GM19193 (cell line): ENCODE data around the gene CCDC13.

Source experiments
- POLR2A ChIP-seq: IDR thresholded peaks from 4 replicates; pipeline ENCODE4 v1.6.1; 2011; ENCODE audit not compliant: insufficient read depth, insufficient read length; ENCODE audit errors: extremely low read depth

Gene CCDC13

GRCh38 chr3:42764561-42765295 is 8.3 kb downstream of the CCDC13 start:
- TF ChIP-seq POLR2A: no peak

DNA sequence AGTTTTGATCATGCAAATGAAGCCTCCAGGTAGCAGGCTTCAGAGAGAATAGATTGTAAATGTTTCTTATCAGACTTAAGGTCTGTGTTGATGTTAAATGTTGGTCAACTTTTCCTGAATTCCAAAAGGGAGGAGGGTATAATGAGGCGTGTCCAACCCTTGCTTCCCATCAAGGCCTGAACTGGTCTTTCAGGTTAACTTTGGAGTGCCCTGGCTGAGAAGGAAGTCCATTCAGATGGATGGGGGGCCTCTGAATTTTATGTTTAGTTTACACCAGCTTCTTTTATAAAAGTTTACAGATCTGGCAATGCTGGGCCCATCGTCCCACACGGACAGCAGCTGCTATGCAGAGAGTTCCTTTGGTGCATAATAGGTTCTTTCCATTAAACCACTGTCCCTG is 8.9 kb downstream of the CCDC13 start:
- TF ChIP-seq POLR2A: no peak

DNA sequence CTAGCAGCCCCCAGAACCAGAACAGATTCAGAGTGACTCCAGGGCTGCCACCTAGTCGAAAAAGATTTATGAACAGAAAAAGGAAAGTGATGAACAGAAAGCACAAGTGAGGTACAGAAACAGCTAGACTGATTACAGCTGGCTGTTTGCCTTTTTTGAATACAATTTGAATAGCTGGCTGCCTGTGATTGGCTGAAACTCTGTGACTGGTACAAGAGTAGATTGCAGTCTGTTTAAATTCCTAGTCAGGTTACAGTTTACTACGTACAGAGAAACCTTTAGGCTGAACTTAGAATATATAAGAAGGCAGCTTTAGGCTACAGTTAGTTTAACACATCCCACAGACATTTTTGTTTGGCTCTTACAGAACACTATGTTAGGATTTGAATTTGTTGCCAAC is 10.0 kb downstream of the CCDC13 start:
- TF ChIP-seq POLR2A: no peak

DNA sequence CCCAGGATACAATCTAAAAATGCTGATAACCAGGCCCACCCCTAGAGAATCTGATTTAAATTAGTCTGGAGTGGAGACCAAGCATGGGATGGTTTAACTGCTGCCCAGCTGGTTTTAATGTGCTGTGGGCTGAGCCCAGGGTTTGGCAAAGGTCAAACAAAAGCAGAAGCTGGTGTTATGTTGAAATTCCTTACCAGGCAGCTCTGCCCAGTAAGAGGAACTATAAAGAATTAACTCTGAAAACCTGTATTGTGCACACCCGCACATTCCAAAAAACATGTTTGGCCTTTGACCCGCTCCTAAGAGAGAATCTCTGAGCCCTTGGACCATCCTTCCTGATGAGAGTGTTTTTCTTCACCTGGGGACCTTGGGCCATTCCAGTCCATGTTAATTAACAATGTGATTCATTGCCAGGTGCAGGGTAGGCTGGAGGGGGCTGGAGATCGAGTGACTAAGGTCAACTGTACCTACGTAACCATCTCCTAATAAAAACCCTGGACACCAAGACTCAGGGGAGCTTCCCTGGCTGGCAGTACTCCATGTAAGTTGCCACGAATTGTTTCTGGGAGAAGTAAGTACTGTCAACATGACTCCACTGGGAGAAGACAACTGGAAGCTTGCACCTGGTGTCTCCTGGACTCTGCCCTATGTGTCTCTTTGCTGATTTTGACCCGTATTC is 10.9 kb downstream of the CCDC13 start:
- TF ChIP-seq POLR2A: no peak

- TF ChIP-seq POLR2A: no peak
Observed at GRCh38 chr3:42758126-42758525, 14.9 kb downstream of the CCDC13 start.

GRCh38 chr3:42756681-42757213 is 16.3 kb downstream of the CCDC13 start:
- no peak for TF ChIP-seq POLR2A

GRCh38 chr3:42755681-42756578 is 17.1 kb downstream of the CCDC13 start:
- no peak for TF ChIP-seq POLR2A

DNA sequence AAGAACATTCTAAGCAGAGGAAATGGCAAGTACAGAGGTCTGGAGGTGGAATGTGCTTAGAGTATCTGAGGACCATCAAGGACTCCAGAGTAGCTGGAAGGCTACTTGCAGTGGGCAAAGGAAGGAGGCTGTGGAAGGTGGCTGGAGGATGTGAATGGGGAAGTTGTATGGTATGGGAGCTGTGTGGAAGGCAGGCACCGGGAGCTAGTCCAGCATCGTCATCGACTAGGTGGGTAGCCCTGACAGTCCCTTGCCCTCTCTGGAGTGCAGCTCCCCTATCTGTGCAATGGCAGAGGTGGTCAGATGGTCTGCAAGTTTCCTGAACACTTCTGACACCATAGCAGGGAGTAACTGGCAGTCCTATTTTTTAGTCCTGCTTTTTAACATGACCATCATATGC is 19.3 kb downstream of the CCDC13 start:
- TF ChIP-seq POLR2A: no peak

DNA sequence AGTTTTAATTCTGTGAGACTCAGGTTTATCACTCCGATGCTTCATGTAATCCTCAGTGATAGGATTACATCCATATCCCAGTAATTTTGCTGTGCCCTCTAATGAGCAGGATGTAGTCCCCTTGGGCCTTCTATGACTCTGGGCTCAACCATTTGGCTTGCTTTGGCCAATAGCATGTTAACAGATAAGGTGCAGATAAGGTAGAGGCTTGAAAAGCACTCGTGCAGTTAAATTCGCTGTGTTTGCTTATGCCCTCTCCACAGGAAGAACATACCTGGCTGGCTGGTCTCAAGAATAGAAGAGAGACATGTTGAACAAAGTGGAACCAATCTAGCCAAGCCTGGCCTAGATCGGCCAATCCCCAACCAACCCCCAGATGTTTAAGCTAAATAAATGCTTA is 20.1 kb downstream of the CCDC13 start:
- no peak for TF ChIP-seq POLR2A

DNA sequence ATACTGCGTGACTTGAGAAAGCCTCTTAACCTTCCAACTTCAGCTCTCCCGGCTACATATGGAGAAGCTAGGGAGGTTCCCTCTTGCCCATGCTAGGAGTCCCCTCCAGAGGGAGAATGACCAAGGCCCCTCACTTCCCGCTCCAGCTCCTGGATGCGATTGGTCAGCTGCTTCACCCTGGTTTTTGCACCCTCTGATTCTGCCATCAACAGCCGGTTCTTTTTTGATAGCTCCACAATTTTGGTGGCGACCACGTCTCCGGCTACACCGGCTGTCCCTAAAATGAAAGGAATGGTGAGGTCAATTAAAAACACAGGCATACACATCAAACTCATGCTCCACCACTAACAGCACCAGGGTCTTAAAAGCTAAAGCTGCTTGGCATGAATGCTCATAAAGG is 20.6 kb downstream of the CCDC13 start:
- no peak for TF ChIP-seq POLR2A

- no peak for TF ChIP-seq POLR2A
Observed at GRCh38 chr3:42751609-42752008, 21.4 kb downstream of the CCDC13 start.

DNA sequence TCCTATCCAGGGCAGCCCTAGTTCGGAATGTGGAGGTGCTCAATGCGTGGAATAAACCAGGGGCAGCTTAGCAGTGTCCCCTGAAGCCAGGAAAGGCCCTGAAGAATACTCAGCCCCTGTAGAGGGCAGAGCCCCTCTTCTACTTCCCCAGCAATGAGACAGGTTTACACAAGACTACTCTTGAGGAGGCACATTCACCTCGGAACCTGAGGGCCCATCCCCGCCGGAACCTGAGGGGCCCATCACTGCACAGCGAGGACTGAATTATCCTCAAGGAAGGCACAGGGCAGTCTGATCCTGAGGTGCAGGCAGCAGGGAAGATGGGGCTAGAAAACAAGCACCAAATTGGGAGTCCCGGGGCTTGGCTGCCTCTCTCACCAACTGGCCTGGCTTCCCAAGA is 22.2 kb downstream of the CCDC13 start:
- TF ChIP-seq POLR2A: no peak

DNA sequence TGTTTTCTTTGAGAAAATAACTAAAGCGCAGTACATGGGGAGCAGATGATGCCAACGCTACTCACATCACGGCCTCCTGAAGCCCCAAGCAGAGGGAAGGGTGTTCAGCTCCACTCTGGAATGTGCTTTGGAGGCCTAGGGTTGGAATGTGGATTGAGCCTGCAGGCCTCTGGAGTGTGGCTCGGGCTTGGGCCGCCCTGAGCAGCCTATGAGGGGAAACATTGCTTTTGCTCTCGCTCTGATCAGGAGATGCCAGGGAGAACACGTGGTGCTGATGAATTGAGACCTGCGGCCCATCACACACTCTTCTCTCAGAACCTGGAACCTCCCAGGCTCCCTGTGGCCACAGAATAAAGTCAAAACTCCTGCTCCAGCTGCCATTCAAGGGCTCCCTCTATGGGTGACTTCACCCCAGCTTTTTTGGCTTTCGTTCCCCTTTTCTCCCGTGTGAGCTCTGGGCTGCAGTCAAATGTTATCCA is 23.3 kb downstream of the CCDC13 start:
- TF ChIP-seq POLR2A: no peak

- no peak for TF ChIP-seq POLR2A
Observed at GRCh38 chr3:42749025-42749752, 23.9 kb downstream of the CCDC13 start.
